ENCODE measurements around the gene BATF2. TPM values are rescaled to one million over a fixed set of nuclear protein-coding genes. Genes with fewer than 3 reads are reported as not detected.

Gene BATF2
- total RNA-seq, 4 donors from 2014 or later = 0.30 to 0.38 TPM; not detected in 2

DNA sequence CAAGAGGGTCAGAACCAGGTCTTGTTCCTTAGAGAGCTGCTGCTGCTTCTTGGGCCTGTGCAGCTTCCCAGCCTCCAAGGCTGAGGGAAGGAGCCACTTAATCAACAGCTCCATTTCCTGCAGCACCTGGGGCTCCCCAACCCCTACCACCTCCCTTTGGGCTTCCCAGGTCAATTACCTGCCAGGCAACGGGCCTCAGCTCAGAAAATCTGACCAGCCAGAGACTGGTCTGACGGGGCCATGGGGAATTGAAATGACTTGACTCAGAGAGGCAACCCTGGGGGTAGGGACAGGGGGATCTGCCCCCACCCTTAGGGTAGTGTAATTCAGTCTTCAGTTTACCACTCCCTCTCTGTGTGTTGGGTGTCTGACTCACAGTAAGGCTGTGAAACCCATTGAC lies 20.1 kb downstream of the BATF2 start:
- whole genome bisulfite sequencing = 83% methylated on average over 2 of the region's 2 CpGs
- no peak for DNase-seq (ENCODE audit: low spot score in 2 of 2)

DNA sequence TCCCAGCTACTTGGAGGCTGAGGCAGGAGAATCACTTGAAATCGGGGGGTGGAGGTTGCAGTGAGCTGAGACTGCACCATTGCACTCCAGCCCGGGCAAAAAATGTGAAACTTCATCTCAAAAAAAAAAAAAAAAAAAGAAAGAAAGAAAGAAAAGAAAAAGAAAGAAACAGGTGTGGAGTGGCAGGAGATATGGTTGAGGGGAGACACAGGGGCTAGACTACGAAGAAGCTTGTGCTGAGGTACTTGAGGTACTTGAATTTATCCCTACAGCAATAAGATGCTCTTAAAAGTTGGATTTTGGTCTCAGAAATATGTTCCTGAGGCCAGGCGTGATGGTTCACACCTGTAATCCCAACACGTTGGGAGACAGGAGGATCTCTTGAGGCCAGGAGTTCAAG lies 22.6 kb downstream of the BATF2 start:
- 80% methylated on average over 5 of the region's 5 CpGs for WGBS
- H3K36me3 ChIP-seq = no peaks in the 10 kb centered on the region
- peaks cover 17% of the 10 kb centered on the region for H3K4me1 ChIP-seq
- H3K27ac ChIP-seq = no peak overlapping the region
- no peak overlapping the region for H3K4me3 ChIP-seq
- H3K9me3 ChIP-seq = no peaks in the 10 kb centered on the region
- H3K27me3 ChIP-seq = no peaks in the 10 kb centered on the region
- DNase-seq (ENCODE audit: low spot score in 2 of 2) = no peak
- no peak for TF ChIP-seq EP300 (IDR thresholded peaks at IDR 0.05)
- TF ChIP-seq, protein P1, sequence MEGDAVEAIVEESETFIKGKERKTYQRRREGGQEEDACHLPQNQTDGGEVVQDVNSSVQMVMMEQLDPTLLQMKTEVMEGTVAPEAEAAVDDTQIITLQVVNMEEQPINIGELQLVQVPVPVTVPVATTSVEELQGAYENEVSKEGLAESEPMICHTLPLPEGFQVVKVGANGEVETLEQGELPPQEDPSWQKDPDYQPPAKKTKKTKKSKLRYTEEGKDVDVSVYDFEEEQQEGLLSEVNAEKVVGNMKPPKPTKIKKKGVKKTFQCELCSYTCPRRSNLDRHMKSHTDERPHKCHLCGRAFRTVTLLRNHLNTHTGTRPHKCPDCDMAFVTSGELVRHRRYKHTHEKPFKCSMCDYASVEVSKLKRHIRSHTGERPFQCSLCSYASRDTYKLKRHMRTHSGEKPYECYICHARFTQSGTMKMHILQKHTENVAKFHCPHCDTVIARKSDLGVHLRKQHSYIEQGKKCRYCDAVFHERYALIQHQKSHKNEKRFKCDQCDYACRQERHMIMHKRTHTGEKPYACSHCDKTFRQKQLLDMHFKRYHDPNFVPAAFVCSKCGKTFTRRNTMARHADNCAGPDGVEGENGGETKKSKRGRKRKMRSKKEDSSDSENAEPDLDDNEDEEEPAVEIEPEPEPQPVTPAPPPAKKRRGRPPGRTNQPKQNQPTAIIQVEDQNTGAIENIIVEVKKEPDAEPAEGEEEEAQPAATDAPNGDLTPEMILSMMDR (IDR thresholded peaks at IDR 0.05) = no peak
- TF ChIP-seq POLR2A (IDR thresholded peaks at IDR 0.05) = no peak

More for the DNA sequence above, 20.1 kb downstream of the BATF2 start:
- H3K27me3 ChIP-seq = no peaks in the 10 kb centered on the region
- no peak for TF ChIP-seq POLR2A (IDR thresholded peaks at IDR 0.05)
- TF ChIP-seq, protein P1 (IDR thresholded peaks at IDR 0.05) = no peak
- TF ChIP-seq EP300 (IDR thresholded peaks at IDR 0.05) = no peak
- no peak for TF ChIP-seq POLR2AphosphoS5 (IDR thresholded peaks at IDR 0.05)
- no peak overlapping the region for H3K4me3 ChIP-seq
- H3K9me3 ChIP-seq = no peaks in the 10 kb centered on the region
- H3K4me1 ChIP-seq = peaks cover 9% of the 10 kb centered on the region
- H3K36me3 ChIP-seq = no peaks in the 10 kb centered on the region
- H3K27ac ChIP-seq = no peak overlapping the region

- H3K4me1 ChIP-seq = peaks cover 17% of the 10 kb centered on the region
- WGBS = 22% methylated on average over 56 of the region's 69 CpGs
- TF ChIP-seq POLR2AphosphoS5 (IDR thresholded peaks at IDR 0.05) = no peak
- no peak for TF ChIP-seq EP300 (IDR thresholded peaks at IDR 0.05)
- TF ChIP-seq, protein P1 (IDR thresholded peaks at IDR 0.05) = no peak
- no peak for TF ChIP-seq POLR2A (IDR thresholded peaks at IDR 0.05)
- H3K36me3 ChIP-seq = no peaks in the 10 kb centered on the region
- no peaks in the 10 kb centered on the region for H3K27me3 ChIP-seq
- H3K9me3 ChIP-seq = no peaks in the 10 kb centered on the region
- H3K27ac ChIP-seq = no peak within 1 kb of the TSS
- peak within 1 kb of the TSS; percentile 35 for H3K4me3 ChIP-seq
- peak; percentile 87 to 88 for DNase-seq (ENCODE audit: low spot score in 2 of 2)
Measured at GRCh38 chr11:64971421-64972233, 25.1 kb downstream of the BATF2 start, which contains the start of gene MAJIN. Gene MAJIN, minus strand, starts transcription at chr11:64972108. Its CDS starts 12,703 bp downstream, at chr11:64959405.

GRCh38 chr11:64970731-64971151 lies 26.0 kb downstream of the BATF2 start:
- H3K9me3 ChIP-seq = no peaks in the 10 kb centered on the region
- DNase-seq (ENCODE audit: low spot score in 2 of 2) = no peak
- no peaks in the 10 kb centered on the region for H3K27me3 ChIP-seq
- WGBS = 54% methylated on average over 8 of the region's 8 CpGs
- H3K27ac ChIP-seq = no peak overlapping the region
- no peaks in the 10 kb centered on the region for H3K36me3 ChIP-seq
- TF ChIP-seq, protein P1 (IDR thresholded peaks at IDR 0.05) = no peak
- TF ChIP-seq EP300 (IDR thresholded peaks at IDR 0.05) = no peak
- TF ChIP-seq POLR2A (IDR thresholded peaks at IDR 0.05) = no peak
- TF ChIP-seq POLR2AphosphoS5 (IDR thresholded peaks at IDR 0.05) = no peak
- no peak overlapping the region for H3K4me3 ChIP-seq
- H3K4me1 ChIP-seq = peaks cover 17% of the 10 kb centered on the region

GRCh38 chr11:64969209-64969608 lies 27.6 kb downstream of the BATF2 start:
- Histone ChIP-seq H3K4me1 (peaks cover 17% of the 10 kb centered on the region), H3K36me3 (no peaks in the 10 kb centered on the region), H3K4me3 (no peak overlapping the region), H3K9me3 (no peaks in the 10 kb centered on the region), H3K27me3 (no peaks in the 10 kb centered on the region), H3K27ac (no peak overlapping the region)
- TF ChIP-seq, protein P1 (IDR thresholded peaks at IDR 0.05) = no peak
- no peak for DNase-seq (ENCODE audit: low spot score in 2 of 2)
- 28% methylated on average over 5 of the region's 5 CpGs for WGBS
